A673 (cell line): ENCODE data around the gene RHBDD2. TPM values are rescaled to one million over a fixed set of nuclear protein-coding genes. Genes with fewer than 3 reads are reported as not detected.

Source experiments
- BruUV-seq: library from RNA; stranded (reverse); fragments of 400-500 nt; replicated peaks from 2 replicates; lab custom pipeline; 2021; lab: Mats Ljungman, UMichigan
- CTCF ChIA-PET: fragments of 300-600 bp; sonication (Branson Sonifier 250); formaldehyde crosslinking; loops from one replicate; lab custom pipeline; 2022; ENCODE audit warnings: antibody characterized with exemption; lab: Charles Lee
- POLR2A ChIA-PET: fragments of 300-600 bp; sonication (Branson Sonifier 250); formaldehyde crosslinking; loops from one replicate; lab custom pipeline; 2022; ENCODE audit warnings: antibody characterized with exemption; ENCODE audit not compliant: low non-redundant PET; lab: Charles Lee
- DNase-seq: peaks from one replicate; pipeline ENCODE4 v3.0.0-alpha.2; 2015; ENCODE audit warnings: low spot score
- H3K27ac ChIP-seq: fragments of 200-600 bp; sonication (generic); 2 replicates; pipeline ENCODE4 v1.5.1; 2016; ENCODE audit warnings: mixed run types, low read depth, mild to moderate bottlenecking, mixed read lengths, antibody characterized with exemption, low read length; ENCODE audit not compliant: poor library complexity, severe bottlenecking
- H3K27me3 ChIP-seq: fragments of 200-600 bp; sonication (generic); replicated peaks from 2 replicates; pipeline ENCODE4 v1.6.1; 2017; ENCODE audit warnings: mixed run types, low read depth, mild to moderate bottlenecking, mixed read lengths, antibody characterized with exemption, low read length; ENCODE audit not compliant: insufficient read depth, poor library complexity
- H3K36me3 ChIP-seq: fragments of 200-600 bp; sonication (generic); 2 replicates; pipeline ENCODE4 v1.6.1; 2016; ENCODE audit warnings: mixed run types, mild to moderate bottlenecking, mixed read lengths, antibody characterized with exemption, low read length; ENCODE audit not compliant: insufficient read depth, poor library complexity, severe bottlenecking
- H3K4me1 ChIP-seq: fragments of 200-600 bp; sonication (generic); 2 replicates; pipeline ENCODE4 v1.6.1; 2017; ENCODE audit warnings: mixed run types, mild to moderate bottlenecking, mixed read lengths, antibody characterized with exemption, low read length; ENCODE audit not compliant: insufficient read depth, poor library complexity, severe bottlenecking
- H3K4me3 ChIP-seq: fragments of 200-600 bp; sonication (generic); 2 replicates; pipeline ENCODE4 v1.5.1; 2016; ENCODE audit warnings: low read depth, mixed run types, mild to moderate bottlenecking, mixed read lengths, low read length; ENCODE audit not compliant: poor library complexity, severe bottlenecking
- H3K9me3 ChIP-seq: fragments of 200-600 bp; sonication (generic); 2 replicates; pipeline ENCODE4 v1.6.1; 2016; ENCODE audit warnings: mixed run types, low read depth, mild to moderate bottlenecking, mixed read lengths, antibody characterized with exemption, low read length; ENCODE audit not compliant: poor library complexity, severe bottlenecking
- CTCF ChIP-seq: fragments of 300-800, 200-600 bp; sonication (generic); conservative IDR thresholded peaks from 2 replicates; pipeline ENCODE4 v1.5.1; 2017; ENCODE audit warnings: low read depth, mild to moderate bottlenecking, antibody characterized with exemption, low read length, moderate library complexity, mixed read lengths
- EZH2 ChIP-seq: fragments of 200-600 bp; sonication (generic); IDR thresholded peaks from 2 replicates; pipeline ENCODE4 v1.6.1; 2017; ENCODE audit warnings: borderline replicate concordance, low read depth, mild to moderate bottlenecking, mixed read lengths, antibody characterized with exemption, low read length; ENCODE audit not compliant: poor library complexity, severe bottlenecking
- intact Hi-C: fragments of 100-400 bp; cut with micrococcal nuclease; formaldehyde crosslinking; loops from one replicate; pipeline ENCODE4 v1.10.0; 2022; ENCODE audit not compliant: unreplicated experiment
- total RNA-seq: library from RNA; stranded (reverse); gene quantifications from 2 replicates; pipeline ENCODE4 v1.2.3, GENCODE V29; 2021

The RHBDD2 gene
- total RNA-seq, 1 experiment from 2014 or later = 86.5 TPM

DNA sequence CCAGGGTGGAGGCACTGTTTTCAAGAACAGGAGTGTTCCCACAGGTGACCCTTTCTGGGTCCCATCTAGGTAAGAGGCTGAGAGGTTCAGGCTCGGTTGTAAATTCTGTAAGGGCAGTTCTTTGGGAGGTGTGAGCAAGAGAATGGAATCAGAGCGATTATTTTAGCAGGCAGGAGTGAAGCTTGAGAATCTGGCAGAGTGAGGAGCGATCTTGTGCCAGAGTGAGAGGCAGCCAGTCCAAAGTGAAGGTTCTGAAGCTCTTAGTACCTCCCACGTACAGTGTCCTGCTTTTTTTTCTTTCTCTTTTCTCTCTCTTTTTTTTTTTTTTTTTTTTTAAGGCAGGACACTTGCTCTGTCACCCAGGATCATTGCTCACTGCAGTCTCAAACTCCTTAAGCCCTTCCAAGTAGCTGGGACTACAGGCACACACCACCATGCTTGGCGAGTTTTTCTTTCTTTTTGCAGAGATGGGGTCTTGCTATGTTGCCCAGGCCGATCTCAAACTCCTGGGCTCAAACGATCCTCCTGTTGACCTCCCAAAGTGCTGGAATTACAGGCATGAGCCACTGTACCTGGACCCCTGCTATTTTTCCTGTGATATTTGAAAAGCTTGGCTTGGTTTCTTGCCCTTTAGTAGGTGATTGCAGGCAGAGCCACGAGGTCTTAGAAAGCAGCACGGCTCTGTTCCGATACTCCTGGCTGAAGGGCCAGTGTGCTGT lies 47.0 kb downstream of the RHBDD2 start:
- BruUV-seq = no TSS peak
- CTCF ChIA-PET = no interaction called here
- TF ChIP-seq EZH2 (no peak), CTCF (no peak)

DNA sequence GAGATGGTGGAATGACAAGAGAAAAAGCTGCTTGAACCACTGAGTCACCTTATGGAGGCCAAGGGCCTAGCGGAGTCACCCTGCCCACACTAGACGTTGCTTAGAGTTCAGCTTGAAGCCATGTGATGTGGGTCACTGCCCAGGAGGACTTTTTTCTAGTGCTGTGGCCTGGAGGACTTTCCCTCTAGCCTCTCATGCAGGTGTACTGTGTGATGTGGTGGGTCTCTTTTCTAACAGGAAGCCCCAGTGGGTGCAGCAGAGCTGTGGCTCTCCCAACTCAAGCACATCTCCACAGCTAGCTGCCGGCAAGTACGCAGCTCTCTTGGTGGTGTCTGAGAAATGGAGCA lies 49.7 kb downstream of the RHBDD2 start:
- CTCF ChIA-PET = no interaction called here
- no peak overlapping the region for H3K4me3 ChIP-seq

More for the DNA sequence above, 47.0 kb downstream of the RHBDD2 start:
- H3K36me3 ChIP-seq = no peaks in the 10 kb centered on the region
- intact Hi-C loops = no loop called here
- POLR2A ChIA-PET = interaction anchor here (0.6 kb wide), 1 partner anchor 8 kb away, joined by 3 read pairs; no protein-coding TSS in a partner anchor
- no peaks in the 10 kb centered on the region for H3K4me1 ChIP-seq
- no peaks in the 10 kb centered on the region for H3K9me3 ChIP-seq
- H3K4me3 ChIP-seq = no peak overlapping the region
- no peak for DNase-seq
- H3K27ac ChIP-seq = no peak overlapping the region
- H3K27me3 ChIP-seq = no peaks in the 10 kb centered on the region

GRCh38 chr7:75931680-75932079 lies 52.8 kb downstream of the RHBDD2 start:
- H3K4me3 ChIP-seq = no peak overlapping the region
- H3K4me1 ChIP-seq = no peaks in the 10 kb centered on the region
- TF ChIP-seq CTCF = no peak
- no peak for TF ChIP-seq EZH2
- no peak overlapping the region for H3K27ac ChIP-seq
- no peaks in the 10 kb centered on the region for H3K27me3 ChIP-seq
- intact Hi-C loops = loop anchor here (5.0 kb wide), 1 partner anchor 44 kb away; no protein-coding TSS in a partner anchor
- no TSS peak for BruUV-seq
- H3K9me3 ChIP-seq = no peaks in the 10 kb centered on the region
- H3K36me3 ChIP-seq = no peaks in the 10 kb centered on the region
- ChIA-PET CTCF (no interaction called here), POLR2A (no interaction called here)
- DNase-seq = no peak

More for the DNA sequence above, 49.7 kb downstream of the RHBDD2 start:
- POLR2A ChIA-PET = interaction anchor here (0.6 kb wide), 1 partner anchor 13 kb away, joined by 4 read pairs; no protein-coding TSS in a partner anchor
- BruUV-seq = no TSS peak
- Histone ChIP-seq H3K27me3 (no peaks in the 10 kb centered on the region), H3K36me3 (no peaks in the 10 kb centered on the region), H3K4me1 (no peaks in the 10 kb centered on the region), H3K9me3 (no peaks in the 10 kb centered on the region), H3K27ac (no peak overlapping the region)
- TF ChIP-seq EZH2 = no peak
- TF ChIP-seq CTCF = no peak
- intact Hi-C loops = no loop called here
- no peak for DNase-seq
